GM19328 (cell line): ENCODE measurements around the gene PDE6B.

Source experiments
- ATAC-seq: cut with Tn5 transposase; IDR thresholded peaks from one replicate; pipeline ENCODE4 v1.9.1; 2021; ENCODE audit warnings: mild to moderate bottlenecking, moderate library complexity; ENCODE audit not compliant: unreplicated experiment

Gene PDE6B

GRCh38 chr4:655464-656151 lies 30.2 kb downstream of the PDE6B start:
- no peak for ATAC-seq

- no peak for ATAC-seq
These were observed 31.3 kb downstream of the PDE6B start for GRCh38 chr4:656436-657337.

GRCh38 chr4:657338-657833 lies 32.0 kb downstream of the PDE6B start:
- no peak for ATAC-seq

- ATAC-seq, result no peak
These were observed 32.7 kb downstream of the PDE6B start for GRCh38 chr4:657834-658667.

- no peak for ATAC-seq
These were observed 33.6 kb downstream of the PDE6B start for GRCh38 chr4:658681-659667.

GRCh38 chr4:659851-660250 lies 34.5 kb downstream of the PDE6B start:
- no peak for ATAC-seq

GRCh38 chr4:660401-660800 lies 35.0 kb downstream of the PDE6B start:
- no peak for ATAC-seq

GRCh38 chr4:661231-661630 lies 35.9 kb downstream of the PDE6B start:
- no peak for ATAC-seq

- ATAC-seq, result no peak
These were observed 36.7 kb downstream of the PDE6B start for GRCh38 chr4:661881-662761.

- ATAC-seq, result no peak
These were observed 37.7 kb downstream of the PDE6B start for GRCh38 chr4:663046-663437.

- no peak for ATAC-seq
These were observed 38.4 kb downstream of the PDE6B start for GRCh38 chr4:663438-664428.

GRCh38 chr4:664713-665231 lies 39.4 kb downstream of the PDE6B start:
- no peak for ATAC-seq

GRCh38 chr4:665381-665750 lies 40.0 kb downstream of the PDE6B start:
- no peak for ATAC-seq

GRCh38 chr4:665751-666435 lies 40.5 kb downstream of the PDE6B start:
- no peak for ATAC-seq

- ATAC-seq, result no peak
These were observed 41.0 kb downstream of the PDE6B start for GRCh38 chr4:666436-666810.

GRCh38 chr4:666822-667544 lies 41.6 kb downstream of the PDE6B start:
- ATAC-seq, result no peak
